Measurements from ENCODE around the gene MAN1C1.

MAN1C1 gene

DNA sequence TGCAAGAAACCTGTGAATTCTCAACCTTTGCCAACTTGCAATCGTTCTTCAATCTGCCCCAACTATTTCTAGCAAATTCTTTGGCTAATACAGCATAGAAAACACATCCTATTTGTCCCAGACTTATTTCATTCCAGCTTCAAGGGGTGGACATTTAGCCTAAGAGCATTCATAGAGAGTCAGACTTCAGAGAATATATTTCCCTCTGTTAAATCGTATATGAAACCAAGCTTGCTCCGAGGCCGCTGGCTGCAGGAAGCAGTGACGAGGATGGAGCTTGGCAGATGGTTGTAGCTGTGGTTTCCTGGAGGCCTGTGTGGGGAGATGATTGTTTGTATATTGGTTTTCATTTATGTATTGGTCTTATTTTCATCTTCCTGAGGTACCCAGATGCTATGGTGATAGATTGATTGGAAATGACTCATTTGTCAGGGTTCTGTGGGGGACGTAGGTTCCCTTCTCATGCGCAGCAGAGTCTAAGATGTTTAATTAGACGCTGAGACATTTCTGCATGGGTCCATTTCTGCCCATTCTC, 26.1 kb downstream of the MAN1C1 start:
- H3K27me3 Mint-ChIP-seq (ENCODE audit: low read depth) = peaks cover 38% of the 10 kb centered on the region
- peaks cover 21% of the 10 kb centered on the region for H3K4me1 Mint-ChIP-seq
- TF ChIP-seq, protein P1, sequence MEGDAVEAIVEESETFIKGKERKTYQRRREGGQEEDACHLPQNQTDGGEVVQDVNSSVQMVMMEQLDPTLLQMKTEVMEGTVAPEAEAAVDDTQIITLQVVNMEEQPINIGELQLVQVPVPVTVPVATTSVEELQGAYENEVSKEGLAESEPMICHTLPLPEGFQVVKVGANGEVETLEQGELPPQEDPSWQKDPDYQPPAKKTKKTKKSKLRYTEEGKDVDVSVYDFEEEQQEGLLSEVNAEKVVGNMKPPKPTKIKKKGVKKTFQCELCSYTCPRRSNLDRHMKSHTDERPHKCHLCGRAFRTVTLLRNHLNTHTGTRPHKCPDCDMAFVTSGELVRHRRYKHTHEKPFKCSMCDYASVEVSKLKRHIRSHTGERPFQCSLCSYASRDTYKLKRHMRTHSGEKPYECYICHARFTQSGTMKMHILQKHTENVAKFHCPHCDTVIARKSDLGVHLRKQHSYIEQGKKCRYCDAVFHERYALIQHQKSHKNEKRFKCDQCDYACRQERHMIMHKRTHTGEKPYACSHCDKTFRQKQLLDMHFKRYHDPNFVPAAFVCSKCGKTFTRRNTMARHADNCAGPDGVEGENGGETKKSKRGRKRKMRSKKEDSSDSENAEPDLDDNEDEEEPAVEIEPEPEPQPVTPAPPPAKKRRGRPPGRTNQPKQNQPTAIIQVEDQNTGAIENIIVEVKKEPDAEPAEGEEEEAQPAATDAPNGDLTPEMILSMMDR (IDR thresholded peaks at IDR 0.05; ENCODE audit: unreplicated experiment in 3 of 3) = no peak
- H3K9me3 Mint-ChIP-seq = peaks cover 18% of the 10 kb centered on the region
- H3K4me3 Mint-ChIP-seq = no peak overlapping the region
- H3K36me3 Mint-ChIP-seq (ENCODE audit: low read depth) = peaks cover 15% of the 10 kb centered on the region
- H3K27ac Mint-ChIP-seq = peak overlapping the region in 1 of 3 experiments; percentile 41

- Mint-ChIP-seq H3K36me3 (ENCODE audit: low read depth) (peaks cover 6% of the 10 kb centered on the region), H3K4me1 (peaks cover 21% of the 10 kb centered on the region), H3K4me3 (no peak overlapping the region), H3K27me3 (ENCODE audit: low read depth) (peaks cover 40% of the 10 kb centered on the region), H3K27ac (no peak overlapping the region), H3K9me3 (peaks cover 5% of the 10 kb centered on the region)
- TF ChIP-seq, protein P1 (IDR thresholded peaks at IDR 0.05; ENCODE audit: unreplicated experiment in 3 of 3) = no peak
Measured at GRCh38 chr1:25643929-25644328, 27.3 kb downstream of the MAN1C1 start.

DNA sequence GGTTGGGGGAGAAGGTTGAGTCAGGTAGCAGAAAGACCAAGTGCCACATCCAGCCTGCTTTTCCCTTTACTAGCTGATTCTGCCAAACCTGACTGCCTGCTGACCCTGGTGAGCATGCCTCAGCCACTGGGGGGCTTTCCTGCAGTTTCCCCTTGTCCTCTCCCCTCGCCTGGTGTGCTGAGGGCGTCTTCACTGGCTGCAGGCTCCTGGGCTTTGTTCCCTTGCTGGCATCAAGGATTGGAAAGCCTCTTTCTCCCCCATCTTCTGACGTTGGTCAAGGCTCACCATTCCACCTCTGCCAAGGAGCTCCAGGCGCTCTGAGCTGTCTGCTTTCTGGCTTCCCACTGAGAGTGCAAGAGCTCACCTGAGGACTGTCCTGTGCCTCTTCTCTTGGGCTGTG, 28.4 kb downstream of the MAN1C1 start:
- Mint-ChIP-seq H3K9me3 (no peaks in the 10 kb centered on the region), H3K4me1 (peaks cover 23% of the 10 kb centered on the region), H3K36me3 (ENCODE audit: low read depth) (no peaks in the 10 kb centered on the region), H3K27ac (no peak overlapping the region), H3K27me3 (ENCODE audit: low read depth) (peaks cover 44% of the 10 kb centered on the region), H3K4me3 (no peak overlapping the region)
- TF ChIP-seq, protein P1 (IDR thresholded peaks at IDR 0.05; ENCODE audit: unreplicated experiment in 3 of 3) = no peak

DNA sequence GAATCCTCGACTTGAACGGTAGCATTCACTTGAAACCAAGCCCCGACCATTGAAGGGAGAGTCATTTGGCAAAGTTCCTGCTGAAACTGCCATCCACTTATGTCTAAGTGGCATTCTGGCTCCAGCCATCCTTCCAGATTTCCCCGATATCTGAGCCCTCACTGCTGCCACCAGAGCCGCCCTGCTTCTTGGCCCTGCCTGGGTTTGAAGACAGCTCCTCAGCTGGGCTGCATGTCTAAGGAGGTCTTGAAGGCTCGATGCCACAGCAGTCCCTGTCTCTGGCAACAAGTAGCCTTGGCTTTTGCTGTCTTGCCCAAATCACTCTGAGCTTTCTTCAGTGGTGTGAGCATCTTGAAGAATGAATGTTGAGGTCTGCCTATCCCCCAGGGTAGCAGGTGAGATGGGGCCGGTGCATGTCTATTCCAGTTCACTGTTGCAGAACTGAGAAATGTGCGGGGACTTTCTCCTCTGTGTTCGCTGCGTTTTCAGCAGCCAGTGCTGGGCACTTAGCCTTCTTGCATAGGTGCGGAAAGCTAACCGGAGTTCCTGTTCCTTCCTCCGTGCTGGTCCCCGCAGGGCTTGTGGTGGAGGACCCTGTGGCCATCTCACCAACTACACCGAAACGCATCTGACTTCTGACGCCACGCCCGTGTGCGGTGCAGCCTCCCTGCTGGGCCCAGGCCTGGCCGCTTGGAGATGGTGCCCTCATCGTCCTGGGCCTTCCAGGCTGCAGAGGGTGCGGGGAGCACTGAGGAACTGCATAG, 29.2 kb downstream of the MAN1C1 start:
- peaks cover 45% of the 10 kb centered on the region for H3K27me3 Mint-ChIP-seq (ENCODE audit: low read depth)
- no peaks in the 10 kb centered on the region for H3K36me3 Mint-ChIP-seq (ENCODE audit: low read depth)
- H3K4me1 Mint-ChIP-seq = peaks cover 29% of the 10 kb centered on the region
- H3K4me3 Mint-ChIP-seq = no peak overlapping the region
- no peak overlapping the region for H3K27ac Mint-ChIP-seq
- no peaks in the 10 kb centered on the region for H3K9me3 Mint-ChIP-seq
- TF ChIP-seq, protein P1 (IDR thresholded peaks at IDR 0.05; ENCODE audit: unreplicated experiment in 3 of 3) = no peak

- TF ChIP-seq, protein P1 (IDR thresholded peaks at IDR 0.05; ENCODE audit: unreplicated experiment in 3 of 3) = no peak
- Mint-ChIP-seq H3K36me3 (ENCODE audit: low read depth) (no peaks in the 10 kb centered on the region), H3K27me3 (ENCODE audit: low read depth) (peaks cover 40% of the 10 kb centered on the region), H3K9me3 (no peaks in the 10 kb centered on the region), H3K27ac (no peak overlapping the region), H3K4me3 (no peak overlapping the region), H3K4me1 (peaks cover 17% of the 10 kb centered on the region)
Measured at GRCh38 chr1:25647106-25647505, 30.5 kb downstream of the MAN1C1 start.

DNA sequence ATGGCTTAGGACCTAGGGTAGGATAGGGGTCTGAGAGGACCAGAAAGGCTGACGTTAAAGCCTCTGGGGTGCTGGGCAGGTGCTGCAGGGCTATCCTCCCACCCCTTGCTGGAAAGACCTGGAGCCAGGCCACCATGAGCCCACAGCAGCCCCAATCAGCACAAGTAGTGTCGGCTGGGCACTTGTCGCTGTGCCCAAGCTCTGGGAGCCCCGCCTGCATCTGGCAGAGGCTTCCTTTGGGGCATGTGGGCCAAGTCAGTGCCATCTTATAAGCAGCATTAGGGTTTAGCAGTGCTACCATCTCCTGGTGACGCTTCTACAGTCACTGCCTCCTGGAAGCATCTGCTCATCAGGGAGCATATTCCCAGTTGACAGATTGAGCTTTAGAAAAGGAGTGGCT, 31.3 kb downstream of the MAN1C1 start:
- H3K9me3 Mint-ChIP-seq = no peaks in the 10 kb centered on the region
- H3K4me1 Mint-ChIP-seq = peaks cover 11% of the 10 kb centered on the region
- H3K27ac Mint-ChIP-seq = no peak overlapping the region
- H3K36me3 Mint-ChIP-seq (ENCODE audit: low read depth) = no peaks in the 10 kb centered on the region
- no peak overlapping the region for H3K4me3 Mint-ChIP-seq
- TF ChIP-seq, protein P1 (IDR thresholded peaks at IDR 0.05; ENCODE audit: unreplicated experiment in 3 of 3) = no peak
- H3K27me3 Mint-ChIP-seq (ENCODE audit: low read depth) = peaks cover 40% of the 10 kb centered on the region

Measured in nephron (organoid).